Neural progenitor cell (in vitro differentiated cells): ENCODE data around the gene FRYL. TPM values are rescaled to one million over a fixed set of nuclear protein-coding genes. Genes with fewer than 3 reads are reported as not detected.

Experiments used
- DNase-seq: peaks from one replicate; pipeline ENCODE4 v3.0.0-alpha.2; 2016; ENCODE audit warnings: low spot score
- H2AFZ ChIP-seq: fragments of 200-600 bp; sonication (generic); replicated peaks from 2 replicates; pipeline ENCODE4 v1.6.1; 2016; ENCODE audit warnings: antibody characterized with exemption
- H3F3A ChIP-seq: fragments of 200-600 bp; sonication (generic); 2 replicates; pipeline ENCODE4 v1.6.1; 2016; ENCODE audit warnings: antibody characterized with exemption, low read depth
- H3K27ac ChIP-seq: fragments of 200-600 bp; sonication (generic); 2 replicates; pipeline ENCODE4 v1.5.1; 2016; ENCODE audit warnings: mild to moderate bottlenecking
- H3K27me3 ChIP-seq: fragments of 200-600 bp; sonication (generic); 2 replicates; pipeline ENCODE4 v1.6.1; 2016; ENCODE audit warnings: mild to moderate bottlenecking, moderate library complexity
- H3K36me3 ChIP-seq: fragments of 200-600 bp; sonication (generic); 2 replicates; pipeline ENCODE4 v1.5.1; 2016
- H3K4me1 ChIP-seq: fragments of 200-600 bp; sonication (generic); 2 replicates; pipeline ENCODE4 v1.6.1; 2016; ENCODE audit warnings: mixed run types
- H3K4me2 ChIP-seq: fragments of 200-600 bp; sonication (generic); 2 replicates; pipeline ENCODE4 v1.6.1; 2016
- H3K4me3 ChIP-seq: fragments of 200-600 bp; sonication (generic); 2 replicates; pipeline ENCODE4 v1.5.1; 2016
- H3K79me2 ChIP-seq: fragments of 200-600 bp; sonication (generic); 2 replicates; pipeline ENCODE4 v1.6.1; 2016; ENCODE audit warnings: low read depth
- H3K9ac ChIP-seq: fragments of 200-600 bp; sonication (generic); 2 replicates; pipeline ENCODE4 v1.6.1; 2016
- H3K9me3 ChIP-seq: fragments of 200-600 bp; sonication (generic); 2 replicates; pipeline ENCODE4 v1.5.1; 2016; ENCODE audit warnings: low read depth
- H4K20me1 ChIP-seq: fragments of 200-600 bp; sonication (generic); 2 replicates; pipeline ENCODE4 v1.6.1; 2016; ENCODE audit warnings: low read depth
- H3K27ac Mint-ChIP-seq: 3 replicates; pipeline ENCODE4 v1.8.0; 2021; ENCODE audit warnings: mixed read lengths
- H3K27me3 Mint-ChIP-seq: 2 replicates; pipeline ENCODE4 v1.8.0; 2022; ENCODE audit warnings: low read depth, mild to moderate bottlenecking, inconsistent platforms, moderate library complexity, mixed read lengths; ENCODE audit not compliant: insufficient read depth
- H3K36me3 Mint-ChIP-seq: 3 replicates; pipeline ENCODE4 v1.8.0; 2021; ENCODE audit warnings: mixed read lengths
- H3K4me1 Mint-ChIP-seq: 3 replicates; pipeline ENCODE4 v1.8.0; 2021; ENCODE audit warnings: mixed read lengths
- H3K4me3 Mint-ChIP-seq: 3 replicates; pipeline ENCODE4 v1.8.0; 2021; ENCODE audit warnings: mild to moderate bottlenecking, moderate library complexity, mixed read lengths
- H3K9me3 Mint-ChIP-seq: 3 replicates; pipeline ENCODE4 v1.8.0; 2020; ENCODE audit warnings: mixed read lengths
- EZH2 ChIP-seq: fragments of 200-600 bp; sonication (generic); IDR thresholded peaks from 2 replicates; pipeline ENCODE4 v1.6.1; 2017; ENCODE audit warnings: antibody characterized with exemption, mild to moderate bottlenecking, moderate library complexity
- EZH2phosphoT487 ChIP-seq: fragments of 200-600 bp; sonication (generic); IDR thresholded peaks from 2 replicates; pipeline ENCODE4 v1.6.1; 2017; ENCODE audit warnings: antibody characterized with exemption
- total RNA-seq: library from RNA; depleted of rRNA; stranded (reverse); fragments of >200 nt; gene quantifications from 2 replicates; pipeline ENCODE4 v1.2.3, GENCODE V29; 2015; ENCODE audit warnings: low replicate concordance
- TF ChIP-seq, protein P1 (sequence below): fragments of 200-600 bp; sonication (generic); IDR thresholded peaks from 2 replicates; pipeline ENCODE4 v1.5.1; 2017; ENCODE audit warnings: antibody characterized with exemption, mild to moderate bottlenecking

The FRYL gene
- total RNA-seq, 1 donor from 2014 or later, result 70.5 TPM

DNA sequence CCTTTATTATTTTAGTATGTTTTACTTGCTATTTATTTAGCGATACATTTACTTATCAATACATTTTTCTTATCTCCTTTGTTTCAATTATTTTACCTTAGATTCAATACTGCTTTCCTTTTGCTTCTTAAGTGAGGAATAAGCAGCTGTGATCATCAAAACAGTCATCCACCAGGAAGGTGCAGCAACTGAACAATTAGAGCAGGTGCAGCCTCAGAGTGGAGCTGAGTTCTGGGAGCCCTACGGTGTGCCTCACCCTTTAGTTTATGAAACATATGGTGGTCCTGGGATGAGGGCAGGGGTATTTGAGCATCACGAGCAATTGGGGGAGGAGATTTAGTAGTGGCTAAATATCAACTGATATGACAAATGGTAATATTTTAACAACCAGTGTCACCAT is 111.0 kb downstream of the FRYL start:
- peaks cover 4% of the 10 kb centered on the region for H3F3A ChIP-seq
- Mint-ChIP-seq H3K27me3 (no peaks in the 10 kb centered on the region), H3K27ac (no peak overlapping the region), H3K4me3 (no peak overlapping the region), H3K4me1 (peaks cover under 1% of the 10 kb centered on the region), H3K9me3 (no peaks in the 10 kb centered on the region), H3K36me3 (peaks cover 9% of the 10 kb centered on the region)
- no peaks in the 10 kb centered on the region for H3K4me1 ChIP-seq
- H3K4me2 ChIP-seq, result no peak overlapping the region
- no peak overlapping the region for H3K27ac ChIP-seq
- peaks cover 9% of the 10 kb centered on the region for H4K20me1 ChIP-seq
- DNase-seq, result no peak
- H3K36me3 ChIP-seq, result no peaks in the 10 kb centered on the region
- no peak overlapping the region for H3K9ac ChIP-seq
- peaks cover 57% of the 10 kb centered on the region for H3K79me2 ChIP-seq
- no peak for TF ChIP-seq EZH2
- no peaks in the 10 kb centered on the region for H3K9me3 ChIP-seq
- H3K27me3 ChIP-seq, result no peaks in the 10 kb centered on the region
- H3K4me3 ChIP-seq, result no peak overlapping the region
- no peak overlapping the region for H2AFZ ChIP-seq

DNA sequence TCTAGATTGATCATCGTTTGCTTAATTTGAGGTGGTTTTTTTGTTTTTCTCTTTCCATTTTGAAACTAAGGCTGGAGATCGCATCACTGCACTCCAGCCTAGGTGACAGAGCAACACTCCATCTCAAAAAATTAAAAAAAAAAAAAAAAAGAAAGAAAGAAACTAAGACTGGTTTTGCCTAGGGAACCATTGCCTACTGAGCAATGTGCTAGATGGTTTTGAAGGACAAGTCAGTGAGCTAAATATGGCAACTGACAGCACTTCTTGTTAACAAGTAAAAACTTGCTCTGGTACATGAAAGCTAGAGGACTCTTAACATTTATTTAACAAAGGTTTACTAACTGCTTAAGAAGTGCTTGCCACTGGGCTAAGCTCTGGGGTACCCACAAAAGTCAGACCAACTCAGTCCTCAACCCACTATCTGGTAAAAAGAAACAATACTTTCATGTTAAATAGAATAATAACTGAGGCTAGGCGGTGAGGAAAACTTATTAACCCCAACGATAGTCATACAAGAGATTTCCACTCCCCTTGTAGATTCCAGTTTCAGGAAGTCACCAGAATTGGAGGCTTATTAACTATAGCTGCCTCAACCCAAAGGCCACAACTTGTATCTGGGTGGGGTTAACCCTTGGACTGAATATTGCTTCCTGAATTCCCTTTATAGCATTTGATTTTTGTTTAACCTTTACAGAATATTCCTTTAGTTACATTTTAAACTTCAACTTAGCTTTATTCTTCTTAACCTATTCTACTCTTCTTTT is 111.6 kb downstream of the FRYL start:
- Histone ChIP-seq H3K4me3 (no peak overlapping the region), H3K27ac (no peak overlapping the region), H2AFZ (no peak overlapping the region), H3K9ac (no peak overlapping the region), H3K27me3 (no peaks in the 10 kb centered on the region), H3K79me2 (peaks cover 61% of the 10 kb centered on the region), H3F3A (peaks cover 4% of the 10 kb centered on the region), H3K4me1 (no peaks in the 10 kb centered on the region), H3K9me3 (no peaks in the 10 kb centered on the region), H3K4me2 (no peak overlapping the region), H4K20me1 (peaks cover 9% of the 10 kb centered on the region), H3K36me3 (no peaks in the 10 kb centered on the region)
- Mint-ChIP-seq H3K9me3 (no peaks in the 10 kb centered on the region), H3K4me3 (no peak overlapping the region), H3K4me1 (peaks cover 2% of the 10 kb centered on the region), H3K27me3 (peaks cover 2% of the 10 kb centered on the region), H3K36me3 (peaks cover 11% of the 10 kb centered on the region), H3K27ac (no peak overlapping the region)
- no peak for DNase-seq
- TF ChIP-seq EZH2 (no peak), EZH2phosphoT487 (no peak)
- TF ChIP-seq, protein P1, sequence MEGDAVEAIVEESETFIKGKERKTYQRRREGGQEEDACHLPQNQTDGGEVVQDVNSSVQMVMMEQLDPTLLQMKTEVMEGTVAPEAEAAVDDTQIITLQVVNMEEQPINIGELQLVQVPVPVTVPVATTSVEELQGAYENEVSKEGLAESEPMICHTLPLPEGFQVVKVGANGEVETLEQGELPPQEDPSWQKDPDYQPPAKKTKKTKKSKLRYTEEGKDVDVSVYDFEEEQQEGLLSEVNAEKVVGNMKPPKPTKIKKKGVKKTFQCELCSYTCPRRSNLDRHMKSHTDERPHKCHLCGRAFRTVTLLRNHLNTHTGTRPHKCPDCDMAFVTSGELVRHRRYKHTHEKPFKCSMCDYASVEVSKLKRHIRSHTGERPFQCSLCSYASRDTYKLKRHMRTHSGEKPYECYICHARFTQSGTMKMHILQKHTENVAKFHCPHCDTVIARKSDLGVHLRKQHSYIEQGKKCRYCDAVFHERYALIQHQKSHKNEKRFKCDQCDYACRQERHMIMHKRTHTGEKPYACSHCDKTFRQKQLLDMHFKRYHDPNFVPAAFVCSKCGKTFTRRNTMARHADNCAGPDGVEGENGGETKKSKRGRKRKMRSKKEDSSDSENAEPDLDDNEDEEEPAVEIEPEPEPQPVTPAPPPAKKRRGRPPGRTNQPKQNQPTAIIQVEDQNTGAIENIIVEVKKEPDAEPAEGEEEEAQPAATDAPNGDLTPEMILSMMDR, result no peak

- no peak overlapping the region for H3K4me2 ChIP-seq
- H3K36me3 ChIP-seq, result no peaks in the 10 kb centered on the region
- no peaks in the 10 kb centered on the region for H3K27me3 ChIP-seq
- peaks cover 2% of the 10 kb centered on the region for H3K9me3 Mint-ChIP-seq
- H3K4me3 Mint-ChIP-seq, result no peak overlapping the region
- H3K4me3 ChIP-seq, result no peak overlapping the region
- DNase-seq, result no peak
- no peak overlapping the region for H3K9ac ChIP-seq
- peaks cover 12% of the 10 kb centered on the region for H3K36me3 Mint-ChIP-seq
- peaks cover 4% of the 10 kb centered on the region for H3F3A ChIP-seq
- H2AFZ ChIP-seq, result no peak overlapping the region
- H3K9me3 ChIP-seq, result no peaks in the 10 kb centered on the region
- H3K27ac Mint-ChIP-seq, result no peak overlapping the region
- H3K4me1 Mint-ChIP-seq, result peaks cover 2% of the 10 kb centered on the region
- peaks cover 12% of the 10 kb centered on the region for H4K20me1 ChIP-seq
- H3K4me1 ChIP-seq, result no peaks in the 10 kb centered on the region
- H3K79me2 ChIP-seq, result peaks cover 72% of the 10 kb centered on the region
- H3K27ac ChIP-seq, result no peak overlapping the region
- peaks cover 2% of the 10 kb centered on the region for H3K27me3 Mint-ChIP-seq
- TF ChIP-seq, protein P1, result no peak
- TF ChIP-seq EZH2phosphoT487, result no peak
- TF ChIP-seq EZH2, result no peak
These were observed 112.9 kb downstream of the FRYL start for GRCh38 chr4:48667148-48667547.

DNA sequence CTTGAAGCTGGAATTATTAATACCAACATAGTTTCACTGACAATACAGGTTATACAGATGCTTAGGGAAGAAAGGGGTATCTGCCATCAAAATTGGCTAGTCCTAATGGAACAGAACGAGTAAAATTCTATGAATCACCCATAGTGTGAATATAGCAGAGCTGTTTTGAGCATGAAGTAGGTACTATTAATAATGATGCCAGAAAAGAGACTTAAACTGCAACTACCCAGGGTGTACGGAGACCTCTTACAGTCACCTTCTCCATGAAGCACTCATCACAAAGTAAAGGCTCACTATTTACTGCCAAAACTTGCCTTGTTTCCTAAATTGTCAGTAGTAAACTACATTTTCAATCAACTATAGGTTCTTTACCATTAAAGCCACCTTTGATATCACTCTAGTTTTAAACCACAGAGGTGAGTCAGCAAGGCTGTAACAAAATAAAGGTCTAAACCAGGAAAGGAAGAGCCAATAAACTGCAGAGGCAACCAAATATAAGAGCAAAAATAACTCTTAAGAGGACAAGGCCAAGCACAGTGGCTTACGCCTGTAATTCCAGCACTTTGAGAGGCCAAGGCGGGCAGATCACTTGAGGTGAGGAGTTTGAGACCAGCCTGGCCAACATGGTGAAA is 114.4 kb downstream of the FRYL start:
- H3K9ac ChIP-seq, result no peak overlapping the region
- Mint-ChIP-seq H3K36me3 (peaks cover 10% of the 10 kb centered on the region), H3K27me3 (peaks cover 2% of the 10 kb centered on the region), H3K4me3 (no peak overlapping the region), H3K27ac (no peak overlapping the region), H3K9me3 (peaks cover 2% of the 10 kb centered on the region), H3K4me1 (peaks cover 2% of the 10 kb centered on the region)
- H2AFZ ChIP-seq, result no peak overlapping the region
- H3K4me1 ChIP-seq, result no peaks in the 10 kb centered on the region
- no peak for TF ChIP-seq EZH2
- TF ChIP-seq EZH2phosphoT487, result no peak
- TF ChIP-seq, protein P1, result no peak
- no peak for DNase-seq
- H3F3A ChIP-seq, result peaks cover 4% of the 10 kb centered on the region
- peaks cover 74% of the 10 kb centered on the region for H3K79me2 ChIP-seq
- H3K27me3 ChIP-seq, result no peaks in the 10 kb centered on the region
- H3K27ac ChIP-seq, result no peak overlapping the region
- H3K4me3 ChIP-seq, result no peak overlapping the region
- H4K20me1 ChIP-seq, result peaks cover 23% of the 10 kb centered on the region
- no peaks in the 10 kb centered on the region for H3K9me3 ChIP-seq
- no peaks in the 10 kb centered on the region for H3K36me3 ChIP-seq
- no peak overlapping the region for H3K4me2 ChIP-seq
